GM12865 (cell line): ENCODE results near the gene KDM3B.
A peak's percentile ranks its signal among the peaks of the same experiment; 100 is the strongest.

Experiments used
- DNase-seq: peaks from one replicate; pipeline ENCODE4 v3.0.0; 2010; ENCODE audit warnings: low read depth
- H3K4me3 ChIP-seq: 2 replicates; pipeline ENCODE4 v1.5.1; 2011; ENCODE audit warnings: mild to moderate bottlenecking, low read depth, low read length, control low read depth
- CTCF ChIP-seq: IDR thresholded peaks from 2 replicates; pipeline ENCODE4 v1.5.1; 2011; ENCODE audit warnings: low read length, control low read depth, low read depth, inconsistent platforms; ENCODE audit not compliant: insufficient read depth; ENCODE audit errors: missing control alignments

The KDM3B gene

DNA sequence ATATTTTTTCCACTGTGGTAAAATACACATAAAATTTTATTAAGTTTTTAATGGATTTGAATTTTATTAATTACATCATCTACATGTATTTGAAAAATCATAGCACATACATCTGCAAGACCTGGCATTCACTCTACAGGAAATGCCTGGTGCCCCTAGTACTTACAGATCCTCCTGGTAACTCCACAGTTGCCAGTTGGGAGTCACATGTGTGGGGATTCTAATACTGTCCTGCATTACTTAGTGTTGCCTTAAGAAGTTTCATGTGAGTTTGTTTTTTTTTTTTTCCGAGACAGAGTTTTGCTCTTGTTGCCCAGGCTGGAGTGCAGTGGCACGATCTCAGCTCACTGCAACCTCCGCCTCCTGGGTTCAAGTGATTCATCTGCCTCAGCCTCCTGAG is 18.1 kb downstream of the KDM3B start:
- no peak overlapping the region for H3K4me3 ChIP-seq
- TF ChIP-seq CTCF = no peak

DNA sequence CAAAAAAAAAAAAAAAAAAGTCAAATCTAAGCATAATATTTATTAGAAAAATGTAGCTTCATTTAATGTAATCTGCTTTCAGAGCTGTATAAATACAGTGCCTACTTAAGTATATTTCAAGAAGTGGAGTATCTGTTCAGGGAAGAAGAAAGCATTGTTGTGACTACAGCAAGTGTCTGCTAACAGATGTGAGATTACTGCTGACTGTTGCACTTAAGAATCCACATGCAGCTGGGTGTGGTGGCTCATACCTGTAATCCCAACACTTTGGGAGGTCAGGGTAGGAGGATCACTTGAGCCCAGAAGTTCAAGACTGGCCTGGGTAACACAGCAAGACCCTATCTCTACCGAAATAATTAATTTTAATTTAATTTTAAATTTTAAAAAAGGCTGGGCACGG is 19.0 kb downstream of the KDM3B start:
- H3K4me3 ChIP-seq = no peak overlapping the region
- DNase-seq = no peak
- no peak for TF ChIP-seq CTCF

More for the DNA sequence above, 18.1 kb downstream of the KDM3B start:
- no peak for DNase-seq

- DNase-seq = peak; percentile 49
- H3K4me3 ChIP-seq = no peak overlapping the region
Observed at GRCh38 chr5:138372225-138372624, 19.7 kb downstream of the KDM3B start.

DNA sequence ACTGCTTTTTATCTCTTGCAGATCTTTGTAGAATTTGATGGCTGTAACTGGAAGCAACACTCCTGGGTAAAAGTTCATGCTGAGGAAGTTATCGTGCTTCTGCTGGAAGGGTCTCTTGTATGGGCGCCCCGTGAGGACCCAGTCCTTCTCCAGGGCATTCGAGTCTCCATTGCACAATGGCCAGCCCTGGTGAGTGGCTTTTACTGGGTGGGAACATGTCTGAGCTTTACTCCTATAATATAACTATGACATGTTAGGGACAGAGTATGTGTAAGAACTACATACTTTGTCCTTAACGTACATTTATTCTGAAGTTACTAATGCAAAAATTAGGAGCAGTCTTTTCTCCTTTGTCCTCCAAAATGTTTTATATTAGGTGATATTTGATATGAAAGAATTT is 20.2 kb downstream of the KDM3B start:
- DNase-seq = no peak
- TF ChIP-seq CTCF = no peak
- no peak overlapping the region for H3K4me3 ChIP-seq

More at GRCh38 chr5:138372225-138372624, 19.7 kb downstream of the KDM3B start:
- TF ChIP-seq CTCF = no peak

- TF ChIP-seq CTCF = no peak
- no peak for DNase-seq
- no peak overlapping the region for H3K4me3 ChIP-seq
Observed at GRCh38 chr5:138382347-138382746, 29.9 kb downstream of the KDM3B start.

GRCh38 chr5:138385660-138386059 is 33.2 kb downstream of the KDM3B start:
- no peak for TF ChIP-seq CTCF
- H3K4me3 ChIP-seq = no peak overlapping the region
- no peak for DNase-seq

DNA sequence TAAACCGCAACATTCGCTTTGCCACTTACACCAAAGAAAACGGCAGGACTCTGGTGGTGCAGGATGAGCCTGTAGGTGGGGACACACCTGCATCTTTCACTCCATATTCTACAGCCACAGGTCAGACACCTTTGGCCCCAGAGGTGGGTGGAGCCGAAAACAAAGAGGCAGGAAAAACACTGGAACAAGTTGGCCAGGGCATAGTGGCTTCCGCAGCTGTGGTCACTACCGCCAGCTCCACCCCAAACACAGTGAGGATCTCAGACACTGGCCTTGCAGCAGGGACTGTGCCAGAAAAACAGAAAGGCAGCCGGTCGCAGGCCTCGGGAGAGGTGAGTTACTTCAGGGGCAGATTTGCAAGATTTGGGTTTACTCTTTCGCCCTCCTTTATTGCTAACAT is 33.8 kb downstream of the KDM3B start:
- DNase-seq = no peak
- no peak overlapping the region for H3K4me3 ChIP-seq
- no peak for TF ChIP-seq CTCF
